ENCODE results near the gene PDLIM3.

Gene PDLIM3

DNA sequence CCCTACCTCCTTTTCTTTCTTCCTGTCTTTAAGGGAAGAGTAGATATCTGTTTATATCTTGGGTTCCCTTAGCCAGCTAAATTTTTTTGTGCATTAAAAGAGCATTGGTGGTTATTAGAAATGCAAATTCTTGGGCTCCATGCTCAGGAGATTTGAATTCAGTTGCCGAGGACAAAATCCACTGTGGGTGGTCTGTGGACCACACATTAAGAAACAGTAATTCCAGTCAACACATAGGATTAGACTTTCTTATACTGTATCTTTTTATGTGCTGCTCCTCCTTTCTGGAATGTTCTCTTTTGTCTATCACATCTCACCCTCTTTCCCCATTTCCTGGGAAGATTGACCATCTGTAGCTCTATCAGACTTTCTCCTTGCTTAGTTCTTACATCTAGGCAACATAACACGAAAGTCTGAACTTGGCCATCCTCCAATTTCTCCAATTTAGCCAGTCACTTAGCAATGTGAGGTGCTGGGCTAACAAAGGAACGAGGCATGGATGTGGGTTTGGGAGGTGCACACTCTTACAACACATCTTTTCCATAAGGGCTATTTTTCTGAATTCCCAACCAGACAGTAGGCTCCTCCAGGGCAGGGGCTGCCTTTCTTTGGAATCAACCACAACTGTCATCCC is 5.3 kb upstream of the PDLIM3 start:
- TF ChIP-seq, protein P1, sequence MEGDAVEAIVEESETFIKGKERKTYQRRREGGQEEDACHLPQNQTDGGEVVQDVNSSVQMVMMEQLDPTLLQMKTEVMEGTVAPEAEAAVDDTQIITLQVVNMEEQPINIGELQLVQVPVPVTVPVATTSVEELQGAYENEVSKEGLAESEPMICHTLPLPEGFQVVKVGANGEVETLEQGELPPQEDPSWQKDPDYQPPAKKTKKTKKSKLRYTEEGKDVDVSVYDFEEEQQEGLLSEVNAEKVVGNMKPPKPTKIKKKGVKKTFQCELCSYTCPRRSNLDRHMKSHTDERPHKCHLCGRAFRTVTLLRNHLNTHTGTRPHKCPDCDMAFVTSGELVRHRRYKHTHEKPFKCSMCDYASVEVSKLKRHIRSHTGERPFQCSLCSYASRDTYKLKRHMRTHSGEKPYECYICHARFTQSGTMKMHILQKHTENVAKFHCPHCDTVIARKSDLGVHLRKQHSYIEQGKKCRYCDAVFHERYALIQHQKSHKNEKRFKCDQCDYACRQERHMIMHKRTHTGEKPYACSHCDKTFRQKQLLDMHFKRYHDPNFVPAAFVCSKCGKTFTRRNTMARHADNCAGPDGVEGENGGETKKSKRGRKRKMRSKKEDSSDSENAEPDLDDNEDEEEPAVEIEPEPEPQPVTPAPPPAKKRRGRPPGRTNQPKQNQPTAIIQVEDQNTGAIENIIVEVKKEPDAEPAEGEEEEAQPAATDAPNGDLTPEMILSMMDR (IDR thresholded peaks at IDR 0.05), result no peak
- Histone ChIP-seq H3K27ac (peak overlapping the region; percentile 58 to 84), H3K4me3 (no peak overlapping the region)
- no peak for DNase-seq (ENCODE audit: low spot score)

DNA sequence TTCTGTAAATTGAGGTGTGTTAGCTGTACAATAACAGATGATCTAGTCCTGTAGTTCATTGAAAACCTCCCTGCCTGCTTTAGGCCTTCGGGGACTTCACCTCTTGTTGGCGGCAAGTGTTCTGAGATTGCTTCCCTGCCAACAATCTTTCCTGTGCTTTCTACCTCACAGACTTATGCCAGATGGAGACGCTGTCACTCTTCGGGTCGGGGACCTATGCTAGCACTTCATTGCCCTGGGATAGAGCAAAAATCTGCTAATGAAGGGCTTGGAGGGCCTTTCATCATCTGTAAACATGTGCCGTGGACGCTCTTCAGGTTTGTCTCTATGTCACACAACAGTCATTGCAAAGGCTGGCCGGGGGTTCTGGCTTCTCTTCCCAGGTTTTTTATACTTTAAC is 4.7 kb upstream of the PDLIM3 start:
- peak overlapping the region in 1 of 2 donors; percentile 27 for H3K27ac ChIP-seq
- TF ChIP-seq, protein P1 (IDR thresholded peaks at IDR 0.05), result no peak
- DNase-seq (ENCODE audit: low spot score), result no peak
- H3K4me3 ChIP-seq, result no peak overlapping the region

DNA sequence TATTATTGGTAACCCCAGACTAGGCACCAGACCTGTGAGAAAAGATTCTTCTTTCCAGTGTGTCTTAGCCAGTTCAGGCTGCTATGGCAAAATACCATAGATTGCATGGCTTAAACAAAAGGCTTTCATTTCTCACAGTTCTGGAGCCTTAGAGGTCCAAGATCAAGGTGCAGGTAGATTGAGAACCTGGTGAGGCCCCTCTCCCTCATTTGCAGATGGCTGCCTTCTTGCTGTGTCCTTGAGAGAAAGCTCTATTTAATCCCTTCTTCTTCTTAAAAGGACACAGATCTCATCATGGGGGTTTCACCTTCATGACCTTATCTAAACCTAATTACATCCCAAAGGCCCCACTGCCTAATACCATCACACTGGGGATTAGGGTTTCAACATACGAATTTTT is 3.5 kb upstream of the PDLIM3 start:
- Histone ChIP-seq H3K4me3 (no peak overlapping the region), H3K27ac (no peak overlapping the region)
- no peak for DNase-seq (ENCODE audit: low spot score)
- TF ChIP-seq, protein P1 (IDR thresholded peaks at IDR 0.05), result no peak

DNA sequence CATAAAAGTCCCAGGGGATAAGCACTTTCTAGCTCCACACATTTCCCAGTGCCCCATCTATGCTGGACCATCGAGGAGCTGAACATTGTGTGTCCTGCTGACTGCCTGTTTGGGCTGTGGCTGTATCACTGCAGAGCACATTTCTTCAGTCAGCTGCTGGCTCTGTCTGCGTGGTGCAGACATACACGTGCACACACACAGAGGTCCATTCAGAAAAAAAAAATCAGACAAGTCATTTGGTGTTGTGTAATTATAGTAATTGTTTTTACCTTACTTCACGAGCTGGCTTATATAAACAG is 1.1 kb upstream of the PDLIM3 start:
- TF ChIP-seq, protein P1 (IDR thresholded peaks at IDR 0.05), result no peak
- peak; percentile 84 for DNase-seq (ENCODE audit: low spot score)
- peak overlapping the region; percentile 99 for H3K27ac ChIP-seq
- peak overlapping the region; percentile 97 for H3K4me3 ChIP-seq

DNA sequence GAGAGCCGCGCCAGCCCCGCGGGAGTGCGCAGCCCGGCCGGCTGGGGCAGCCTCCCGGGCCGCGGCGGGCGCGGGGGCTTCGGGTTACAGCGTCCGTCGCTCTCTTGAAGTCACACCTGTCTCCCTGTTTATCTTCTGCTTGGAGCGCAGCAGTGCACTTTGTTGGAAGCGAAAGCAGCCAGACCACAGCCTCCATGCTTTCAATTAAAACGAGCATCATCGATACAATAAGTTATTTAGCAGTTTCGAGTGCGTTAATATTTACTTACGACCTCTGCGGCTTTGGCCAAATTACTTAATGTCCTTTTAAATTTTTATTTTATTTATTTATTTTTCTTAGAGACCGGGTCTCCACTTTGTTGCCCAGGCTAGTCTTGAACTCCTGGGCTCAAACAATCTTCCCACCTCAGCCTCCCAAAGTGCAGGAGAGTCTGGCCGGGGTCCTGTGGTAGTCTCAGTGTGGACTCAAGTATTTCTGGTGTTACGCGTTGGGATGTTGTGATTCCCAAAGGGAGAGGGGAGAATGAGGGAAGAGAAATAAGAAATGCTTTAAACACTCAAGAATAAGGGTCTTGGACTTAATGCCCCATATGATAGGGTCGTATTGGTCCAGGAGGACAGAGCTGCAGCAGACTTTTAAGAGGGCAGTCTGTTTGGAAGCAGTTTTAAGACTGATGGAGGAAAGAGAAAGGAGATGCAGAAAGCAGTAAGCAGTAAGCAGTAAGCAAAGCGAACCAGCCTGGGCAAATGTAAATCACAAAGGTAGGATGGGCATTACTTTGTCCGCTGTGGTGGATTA is 504 bp upstream of the PDLIM3 start:
- Histone ChIP-seq H3K27ac (peak overlapping the region; percentile 99), H3K4me3 (peak overlapping the region; percentile 97)
- TF ChIP-seq, protein P1 (IDR thresholded peaks at IDR 0.05), result no peak
- no peak for DNase-seq (ENCODE audit: low spot score)

DNA sequence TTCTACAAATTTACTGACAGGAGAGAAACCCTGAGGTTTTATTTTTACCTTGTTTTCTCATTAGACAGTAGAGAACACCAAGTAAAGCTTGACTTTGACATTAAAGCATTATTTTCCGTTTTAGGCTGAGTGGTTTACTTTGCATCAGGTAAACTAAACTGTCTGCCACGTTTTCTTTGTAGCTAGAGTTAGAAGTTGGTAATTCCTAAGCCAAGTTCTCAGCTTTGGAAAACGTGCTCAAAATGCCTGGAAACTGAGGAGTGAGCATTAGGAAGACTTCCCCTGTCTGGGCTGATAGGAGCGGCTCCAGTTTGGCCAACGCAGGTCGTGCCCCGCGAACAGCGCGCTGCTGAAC is 819 bp downstream of the PDLIM3 start:
- no peak for DNase-seq (ENCODE audit: low spot score)
- H3K4me3 ChIP-seq, result peak overlapping the region; percentile 97
- TF ChIP-seq, protein P1 (IDR thresholded peaks at IDR 0.05), result no peak
- peak overlapping the region; percentile 99 for H3K27ac ChIP-seq

DNA sequence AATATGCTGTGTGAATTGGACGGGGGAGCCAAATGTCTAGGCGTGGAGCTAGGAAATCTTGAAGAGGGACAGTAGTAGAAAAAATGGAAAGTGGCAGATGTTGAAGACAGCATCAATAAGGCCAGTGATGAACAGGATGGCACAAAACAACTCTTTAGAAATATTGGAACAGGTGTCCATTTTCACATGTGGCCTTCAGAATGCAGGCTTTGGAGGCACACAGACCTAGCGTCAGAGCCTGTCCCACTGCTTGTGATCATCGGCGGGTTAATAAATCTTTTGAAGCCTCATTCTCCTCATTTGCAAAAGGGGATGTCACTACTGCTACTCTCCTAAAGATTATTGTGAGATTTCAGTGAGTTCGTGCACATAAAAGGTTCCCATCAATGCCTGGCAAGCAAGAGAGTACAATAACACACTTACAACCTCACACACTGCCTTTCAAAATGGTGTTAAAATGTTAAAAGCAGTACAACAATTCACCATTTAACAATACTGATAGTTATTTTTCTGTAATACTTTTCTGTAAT is 2.4 kb downstream of the PDLIM3 start:
- no peak for DNase-seq (ENCODE audit: low spot score)
- H3K27ac ChIP-seq, result peak overlapping the region; percentile 90 to 99
- TF ChIP-seq, protein P1 (IDR thresholded peaks at IDR 0.05), result no peak
- H3K4me3 ChIP-seq, result peak overlapping the region; percentile 97
